GM19452 (cell line): ENCODE results near the gene MOSMO.
"Not testable (repeated sequence)": the region's sequence is repeated elsewhere in the genome, so short reads cannot be mapped to it uniquely, and the experiment has no call there.

Source experiments
- ATAC-seq: cut with Tn5 transposase; IDR thresholded peaks from one replicate; pipeline ENCODE4 v1.9.1; 2021; ENCODE audit not compliant: unreplicated experiment

Gene MOSMO

DNA sequence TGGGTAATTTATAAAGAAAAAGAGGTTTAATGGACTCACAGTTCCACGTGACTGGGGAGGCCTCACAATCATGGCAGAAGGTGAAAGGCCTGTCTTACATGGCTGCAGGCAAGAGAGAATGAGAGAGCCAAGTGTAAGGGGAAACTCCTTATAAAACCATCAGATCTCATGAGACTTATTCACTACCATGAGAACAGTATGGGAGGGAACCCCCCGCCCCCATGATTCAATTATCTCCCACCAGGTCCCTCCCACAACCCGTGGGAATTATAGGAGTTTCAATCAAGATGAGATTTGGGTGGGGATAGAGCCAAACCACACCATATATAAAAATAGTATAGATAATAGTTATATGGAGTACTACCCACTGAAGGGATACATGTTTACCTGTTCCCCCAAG is 36.0 kb downstream of the MOSMO start:
- ATAC-seq = not testable (repeated sequence)

DNA sequence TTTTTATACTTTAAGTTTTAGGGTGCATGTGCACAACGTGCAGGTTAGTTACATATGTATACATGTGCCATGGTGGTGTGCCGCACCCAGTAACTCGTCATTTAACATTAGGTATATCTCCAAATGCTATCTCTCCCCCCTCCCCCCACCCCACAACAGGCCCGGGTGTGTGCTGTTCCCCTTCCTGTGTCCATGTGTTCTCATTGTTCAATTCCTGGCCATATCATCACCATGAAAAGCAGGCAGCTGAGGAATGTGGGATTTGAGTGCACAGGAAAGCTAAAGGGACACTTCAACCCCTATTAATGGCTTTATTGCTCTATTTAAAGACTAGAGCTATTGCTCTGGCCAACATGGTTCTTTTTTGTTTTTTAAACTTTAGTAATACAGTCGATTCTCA is 38.0 kb downstream of the MOSMO start:
- not testable (repeated sequence) for ATAC-seq

DNA sequence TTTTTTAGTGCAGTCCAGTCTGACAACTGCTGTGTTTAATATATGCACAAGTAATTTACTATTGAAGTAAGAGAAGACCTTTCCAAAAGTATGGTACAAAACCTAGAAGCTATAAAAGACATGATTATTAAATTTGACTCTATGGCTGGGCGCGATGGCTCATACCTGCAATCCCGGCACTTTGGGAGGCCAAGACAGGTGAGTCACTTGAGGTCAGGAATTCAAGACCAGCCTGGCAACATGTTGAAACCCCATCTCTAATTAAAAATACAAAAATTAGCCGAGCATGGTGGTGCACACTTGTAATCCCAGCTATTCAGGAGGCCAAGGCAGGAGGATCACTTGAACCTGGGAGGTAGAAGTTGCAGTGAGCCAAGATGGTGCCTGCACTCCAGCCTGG is 43.1 kb downstream of the MOSMO start:
- ATAC-seq = no peak

DNA sequence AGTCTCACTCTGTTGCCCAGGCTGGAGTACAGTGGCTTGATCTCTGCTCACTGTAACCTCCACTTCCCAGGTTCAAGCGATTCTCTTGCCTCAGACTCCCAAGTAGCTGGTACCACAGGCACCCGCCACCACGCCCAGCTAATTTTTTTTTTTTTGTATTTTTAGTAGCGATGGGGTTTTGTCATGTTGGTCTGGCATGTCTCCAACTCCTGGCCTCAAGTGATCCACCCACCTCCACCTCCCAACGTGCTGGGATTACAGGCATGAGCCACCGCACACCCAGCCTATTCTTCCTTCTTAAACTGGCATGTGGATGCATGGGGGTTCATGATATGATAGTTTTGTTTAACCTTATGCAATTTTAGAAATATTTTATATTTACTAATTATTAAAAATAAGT is 45.1 kb downstream of the MOSMO start:
- no peak for ATAC-seq

DNA sequence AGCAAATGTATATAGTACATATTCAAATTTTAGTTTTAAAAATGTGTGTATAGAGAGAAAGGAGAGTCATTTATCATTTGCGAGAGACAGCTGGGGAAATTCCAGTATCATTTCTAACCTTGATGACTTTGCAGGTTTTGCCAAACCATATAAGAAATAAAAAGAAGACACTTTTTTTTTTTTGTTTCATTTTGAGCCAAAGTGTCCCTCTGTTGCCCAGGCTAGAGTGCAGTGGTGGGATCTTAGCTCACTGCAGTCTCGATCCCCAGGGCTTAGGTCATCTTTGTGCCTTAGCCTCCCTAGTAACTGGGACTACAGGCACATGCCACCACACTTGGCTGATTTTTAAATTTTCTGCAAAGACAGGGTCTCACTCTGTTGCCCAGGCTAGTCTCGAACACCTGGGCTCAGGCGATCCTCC is 46.0 kb downstream of the MOSMO start:
- ATAC-seq = no peak

DNA sequence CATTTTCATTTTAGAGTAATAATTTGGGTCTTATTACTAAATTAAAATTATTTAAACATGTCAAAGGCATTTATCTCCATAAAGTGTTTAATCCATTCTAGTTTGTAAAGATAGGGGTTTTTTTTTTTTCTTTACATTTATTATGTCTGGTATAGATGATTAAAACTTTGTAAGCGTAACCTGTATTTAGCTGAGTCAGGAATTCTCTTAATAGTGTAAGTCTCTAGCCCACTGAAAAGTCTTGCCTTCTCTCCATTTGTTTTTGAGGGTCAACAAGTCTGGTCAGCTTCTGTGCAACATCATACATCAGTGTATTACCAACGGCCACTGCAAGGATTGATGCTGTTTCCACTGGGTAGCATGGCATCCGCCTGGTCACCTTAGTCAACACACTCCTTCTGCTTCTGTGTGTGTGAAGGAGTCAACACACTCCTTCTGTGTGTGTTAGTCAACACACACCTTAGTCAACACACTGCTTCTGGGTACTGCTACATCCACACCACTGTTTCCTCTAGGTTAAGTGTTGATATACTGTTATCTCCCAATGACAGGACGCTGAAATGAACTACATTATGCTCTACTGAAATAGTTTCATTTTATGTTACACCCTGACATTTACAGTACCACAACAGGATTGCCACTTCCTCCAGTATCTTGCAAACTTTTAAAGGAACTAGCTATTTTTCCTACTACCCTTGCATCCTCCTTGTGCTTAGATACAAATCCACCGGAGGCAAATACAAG is 47.1 kb downstream of the MOSMO start:
- no peak for ATAC-seq

DNA sequence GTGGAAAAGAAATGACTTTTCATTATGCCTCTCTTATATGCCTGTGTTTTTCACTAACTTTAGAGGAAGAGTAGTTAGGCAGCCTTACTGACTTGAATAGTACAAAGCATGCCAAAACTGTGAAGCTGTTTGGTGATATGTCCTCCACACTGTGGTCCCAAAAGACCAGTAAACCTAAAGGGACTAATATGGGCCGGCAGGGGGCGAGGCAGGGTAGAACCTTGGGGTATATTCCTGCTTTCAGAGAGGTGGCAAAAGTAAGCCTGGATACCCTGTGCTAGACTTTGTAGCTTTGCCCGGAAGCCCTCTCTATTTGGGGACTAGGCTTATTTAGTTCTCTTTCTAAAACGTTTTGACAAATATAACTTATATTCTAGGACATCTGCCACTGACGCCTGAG is 48.0 kb downstream of the MOSMO start:
- ATAC-seq = no peak

DNA sequence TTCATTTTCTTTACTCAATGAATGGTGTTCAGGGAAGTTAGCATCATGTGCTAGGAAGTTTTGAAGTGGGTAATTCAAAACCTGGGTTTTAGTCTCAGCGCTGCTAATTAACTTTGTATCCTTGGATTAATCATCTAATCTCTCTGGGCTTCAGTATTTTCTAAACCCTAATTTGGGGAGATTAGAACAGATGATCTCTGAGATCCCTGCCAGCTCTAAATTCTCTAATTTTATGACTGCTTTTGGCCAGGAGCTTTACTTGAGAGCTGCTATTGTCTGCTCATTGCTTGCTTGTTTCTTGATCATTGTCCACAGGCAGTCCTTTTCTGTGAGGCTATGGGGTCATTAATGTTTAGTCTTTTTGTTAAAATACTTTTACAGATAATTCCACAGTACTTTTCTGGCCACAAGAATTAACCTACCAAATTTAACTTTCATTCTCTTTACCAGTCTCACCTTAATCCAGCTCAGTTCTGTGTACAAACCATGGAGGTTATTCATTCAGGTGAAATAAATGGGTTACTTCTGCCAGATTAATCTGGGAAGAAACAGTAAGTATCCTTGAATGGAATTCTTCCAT is 56.1 kb downstream of the MOSMO start:
- no peak for ATAC-seq

DNA sequence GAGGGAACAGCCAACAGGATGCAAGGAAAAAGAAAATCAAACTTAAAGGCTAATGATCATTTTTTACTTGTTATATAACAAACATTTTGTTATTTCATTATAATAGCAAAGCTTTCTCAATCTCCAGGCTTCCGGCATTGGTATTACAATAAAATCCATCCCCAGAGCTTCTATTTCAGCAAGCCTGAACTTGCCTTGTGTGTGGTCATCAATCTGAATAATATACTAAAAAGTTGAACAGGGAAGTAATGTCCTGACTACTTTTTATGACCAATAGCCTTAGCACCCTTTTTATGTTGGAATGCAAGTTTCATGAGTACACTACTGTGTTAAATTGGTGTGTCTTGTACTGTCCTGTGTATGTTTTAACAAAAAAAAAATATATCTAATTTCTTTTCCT is 57.3 kb downstream of the MOSMO start:
- ATAC-seq = no peak

DNA sequence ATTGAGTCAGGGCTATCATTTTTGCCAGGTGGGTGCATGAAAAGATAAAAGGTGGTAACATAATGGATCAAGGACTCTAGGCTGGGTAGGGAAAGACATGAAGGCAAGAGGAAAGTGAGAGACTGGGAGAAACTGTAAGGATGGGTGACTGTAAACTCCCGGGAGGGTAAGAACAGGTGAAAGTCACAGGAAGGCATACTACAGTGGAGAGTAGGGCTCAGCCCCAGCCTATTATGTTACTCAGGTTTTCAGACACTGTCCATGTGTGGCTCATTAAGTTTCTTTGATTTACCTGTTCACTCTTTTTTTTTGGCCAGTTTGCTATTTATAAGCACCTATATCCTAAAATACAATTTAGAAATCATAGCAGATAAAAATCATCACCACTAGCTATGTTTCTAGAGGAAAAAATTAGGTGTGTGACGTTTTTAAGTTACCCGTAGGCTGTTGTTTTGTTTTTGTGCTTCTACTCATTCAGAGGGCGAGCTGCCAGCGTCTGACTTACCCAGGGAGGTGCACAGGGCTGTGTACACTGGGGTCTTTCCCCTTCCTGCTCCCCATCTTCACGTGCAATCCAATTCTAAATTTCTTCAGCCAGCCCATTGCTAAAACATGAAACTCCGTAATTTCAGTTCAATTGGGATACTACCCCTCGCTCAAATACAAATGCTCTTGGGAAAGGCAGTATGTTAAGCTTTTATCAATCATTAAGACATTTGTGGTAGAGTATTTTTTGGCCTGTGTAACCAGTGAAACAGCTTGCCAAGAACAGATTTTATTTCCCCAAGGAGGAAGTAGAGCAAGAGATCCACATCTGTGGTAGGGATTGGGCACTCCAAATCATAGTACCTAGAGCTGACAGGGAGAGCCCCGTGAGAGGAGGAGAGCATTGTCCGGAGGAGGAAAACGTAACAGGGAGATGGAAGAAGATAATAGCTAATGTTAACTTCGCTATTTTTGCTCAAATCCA is 62.7 kb downstream of the MOSMO start:
- ATAC-seq = no peak

DNA sequence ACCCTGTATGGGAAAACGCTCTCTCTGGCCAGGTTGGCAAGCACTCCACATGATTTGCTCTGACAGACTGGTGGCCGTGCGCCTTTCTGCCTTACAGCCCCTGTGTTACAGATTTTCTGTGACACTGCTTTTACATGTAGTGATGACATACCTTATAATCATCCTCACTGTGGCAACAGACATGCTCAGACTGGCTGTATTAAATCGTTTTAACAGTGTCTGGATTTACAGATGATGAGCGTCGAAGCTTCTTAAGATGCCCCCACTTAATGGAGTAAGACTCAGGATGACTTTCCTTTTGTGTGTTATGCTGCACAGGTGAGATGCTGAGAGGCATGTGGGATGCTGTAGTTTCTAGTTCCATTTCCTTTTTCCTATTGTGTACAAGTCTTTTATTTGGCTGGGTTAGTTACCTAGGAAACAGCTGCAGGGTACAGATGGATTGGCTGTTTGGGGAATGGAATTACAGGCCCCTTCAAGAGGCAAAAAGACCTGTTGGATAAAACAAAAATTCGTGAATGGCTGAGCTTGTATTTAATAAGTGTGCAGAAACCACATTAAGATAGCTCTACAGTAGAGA is 63.5 kb downstream of the MOSMO start:
- ATAC-seq = no peak

DNA sequence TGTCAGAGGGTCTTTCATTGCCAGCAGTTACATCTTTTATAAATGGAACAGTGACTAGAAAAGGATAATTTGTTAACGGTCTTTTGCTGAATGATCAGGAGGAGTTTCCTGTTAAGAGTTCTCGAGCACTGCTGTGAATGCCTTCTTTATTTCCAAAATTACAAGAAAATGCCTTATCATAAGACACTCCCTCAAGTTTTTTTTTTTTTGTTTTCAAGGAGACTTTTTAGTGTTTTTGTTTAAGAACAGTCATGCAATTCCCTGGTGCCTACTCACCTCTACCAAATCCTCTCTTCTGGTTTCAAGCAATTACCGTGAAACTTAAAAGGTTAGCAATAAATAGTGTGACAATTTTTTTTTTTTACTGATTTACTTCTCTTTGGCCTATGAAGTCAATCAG is 65.4 kb downstream of the MOSMO start:
- no peak for ATAC-seq

DNA sequence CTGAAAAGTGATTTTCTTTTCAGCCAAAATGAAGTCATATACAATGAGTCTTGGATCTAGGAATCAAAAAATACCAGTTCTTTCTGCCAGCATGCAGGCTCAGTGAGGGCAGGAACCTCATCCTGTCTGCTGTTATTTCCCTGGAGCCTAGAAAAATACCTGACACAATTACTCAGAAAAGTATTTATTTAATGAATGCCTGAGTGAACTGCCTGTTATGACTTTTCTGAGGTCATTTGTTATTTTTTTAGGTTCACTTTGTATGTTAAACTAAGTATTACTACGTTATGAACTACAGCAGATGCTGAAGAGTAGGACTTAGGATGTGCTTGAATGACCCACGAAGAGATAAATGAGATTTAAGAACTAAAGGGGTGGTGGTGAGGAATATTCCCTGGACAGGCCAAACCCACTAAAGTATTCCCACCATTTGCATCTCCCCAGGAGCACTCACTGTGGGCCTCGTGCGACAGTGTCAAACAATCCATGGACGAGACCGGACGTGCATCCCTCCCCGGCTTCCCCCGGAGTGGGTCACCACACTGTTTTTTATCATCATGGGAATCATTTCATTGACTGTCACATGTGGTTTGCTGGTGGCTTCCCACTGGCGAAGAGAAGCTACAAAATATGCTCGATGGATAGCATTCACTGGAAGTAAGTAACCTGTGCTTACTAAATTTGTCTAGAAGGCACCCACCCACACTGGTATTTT is 67.3 kb downstream of the MOSMO start:
- no peak for ATAC-seq

DNA sequence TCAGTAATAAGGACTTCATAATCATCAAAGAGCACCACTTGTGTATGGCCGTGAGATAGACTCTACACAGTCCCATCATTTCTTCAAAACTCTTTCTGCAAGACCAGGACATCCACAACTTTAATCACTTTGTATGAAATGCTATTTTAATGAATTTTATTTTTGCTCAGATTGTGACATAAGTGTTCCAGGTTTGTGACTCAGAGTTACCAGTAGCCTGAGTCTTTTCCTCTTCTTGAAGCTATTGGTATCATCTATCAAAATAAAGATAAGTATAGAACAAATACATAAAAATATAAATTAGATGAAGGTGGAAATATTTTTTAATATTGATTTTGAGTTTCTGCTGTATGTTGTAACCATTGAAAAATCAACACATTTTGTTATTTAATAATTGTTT is 67.9 kb downstream of the MOSMO start:
- no peak for ATAC-seq

DNA sequence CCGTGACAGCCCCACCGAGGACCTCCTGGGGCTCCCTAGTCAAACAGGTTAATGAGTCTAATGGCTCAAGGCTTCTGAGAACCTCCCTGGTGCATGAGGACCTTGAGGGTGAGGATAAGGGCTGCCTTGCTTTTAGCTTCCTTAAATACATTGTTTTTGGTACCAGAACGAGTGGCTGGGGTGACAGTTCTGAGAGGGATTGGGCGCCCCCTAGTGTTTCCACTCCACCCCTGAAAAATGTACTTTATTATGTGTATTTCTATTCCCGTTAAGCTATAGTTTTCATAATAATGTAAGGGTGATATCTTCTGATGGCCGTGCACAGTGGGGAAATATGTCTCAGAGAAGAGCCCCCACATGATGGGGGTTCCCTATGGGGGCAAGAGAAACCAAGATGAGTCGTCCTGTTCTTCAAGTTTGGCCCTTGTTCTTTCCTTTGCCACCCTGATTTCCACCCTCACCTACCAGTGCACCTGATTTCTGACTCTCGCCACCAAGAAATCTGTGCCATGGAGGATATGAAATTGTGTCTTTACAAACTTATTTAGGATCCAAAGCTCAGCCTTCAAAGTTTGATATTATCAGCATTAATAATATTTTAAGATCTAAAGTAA is 69.9 kb downstream of the MOSMO start:
- no peak for ATAC-seq

DNA sequence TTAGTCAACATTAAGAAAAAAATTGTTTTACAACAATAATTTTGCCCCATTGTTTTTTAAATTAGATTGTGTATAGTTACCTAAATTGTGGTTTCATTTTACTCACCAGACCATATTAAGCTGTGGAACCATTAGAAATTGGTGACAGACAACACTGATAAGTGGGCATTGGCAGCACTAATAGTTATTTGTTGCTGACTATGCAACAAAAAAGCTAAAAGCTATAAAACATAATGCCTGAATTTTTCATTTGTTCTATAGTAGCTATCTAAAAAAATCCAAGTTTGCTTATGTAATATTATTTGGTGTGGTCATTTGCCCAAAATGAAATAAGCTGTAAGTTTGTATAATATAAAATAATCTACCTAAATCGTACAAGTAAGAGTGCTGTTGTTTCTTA is 70.7 kb downstream of the MOSMO start:
- ATAC-seq = no peak

DNA sequence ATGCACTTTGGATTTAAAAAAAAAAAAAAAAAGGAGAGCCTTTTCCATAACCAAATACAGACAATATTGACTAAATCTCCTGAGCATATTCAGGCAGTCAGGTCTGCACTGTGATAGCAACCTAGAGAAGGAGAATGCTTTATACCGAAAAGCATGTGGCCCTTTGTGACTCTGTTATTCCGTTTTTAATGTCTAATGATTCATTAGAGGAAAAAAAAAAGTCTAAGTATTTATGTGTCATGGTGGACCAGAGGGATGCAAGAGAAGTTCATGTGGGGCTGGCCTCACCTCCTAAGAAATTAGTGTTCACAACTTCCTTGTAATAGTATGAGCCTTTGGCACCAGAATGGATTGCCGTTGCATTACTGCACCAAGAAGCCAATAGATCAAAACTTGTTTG is 73.1 kb downstream of the MOSMO start:
- ATAC-seq = no peak

DNA sequence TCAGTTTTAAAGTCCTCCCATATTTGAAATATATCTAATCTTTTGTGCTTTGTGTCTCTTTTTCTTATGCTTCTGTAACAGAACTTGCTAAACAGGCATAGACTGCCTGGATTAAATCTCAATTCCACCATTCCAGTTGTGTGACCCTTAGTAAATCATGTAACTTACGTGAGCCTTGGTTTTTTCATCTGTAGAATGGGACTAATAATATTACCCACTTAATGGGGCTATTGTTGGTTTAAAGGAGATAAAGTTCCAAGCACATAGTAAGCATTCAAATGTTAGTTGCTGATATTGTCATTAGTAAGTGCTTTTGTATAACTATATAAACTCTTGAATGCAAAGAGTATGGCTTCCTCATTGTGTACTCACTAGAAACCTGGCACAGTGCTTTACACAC is 78.5 kb downstream of the MOSMO start:
- ATAC-seq = no peak

DNA sequence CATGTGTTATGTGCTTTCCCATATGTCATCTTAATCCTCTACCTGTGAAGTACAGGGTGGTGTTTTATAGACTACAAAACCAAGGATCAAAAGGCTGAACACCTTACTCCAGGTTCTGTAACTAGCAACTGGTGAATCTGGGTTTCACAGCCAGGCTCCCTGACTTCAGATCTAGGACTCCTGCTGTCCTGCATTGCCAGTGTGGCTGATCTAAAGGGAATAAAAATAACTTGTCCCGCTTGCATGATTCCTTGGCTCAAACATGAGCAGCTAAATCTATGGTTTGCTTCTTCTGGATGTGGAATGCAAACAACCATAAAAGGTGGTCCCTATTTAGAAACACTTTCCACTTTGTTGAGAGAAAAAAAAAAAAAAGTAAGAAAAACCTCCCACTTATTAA is 80.7 kb downstream of the MOSMO start:
- ATAC-seq = no peak

DNA sequence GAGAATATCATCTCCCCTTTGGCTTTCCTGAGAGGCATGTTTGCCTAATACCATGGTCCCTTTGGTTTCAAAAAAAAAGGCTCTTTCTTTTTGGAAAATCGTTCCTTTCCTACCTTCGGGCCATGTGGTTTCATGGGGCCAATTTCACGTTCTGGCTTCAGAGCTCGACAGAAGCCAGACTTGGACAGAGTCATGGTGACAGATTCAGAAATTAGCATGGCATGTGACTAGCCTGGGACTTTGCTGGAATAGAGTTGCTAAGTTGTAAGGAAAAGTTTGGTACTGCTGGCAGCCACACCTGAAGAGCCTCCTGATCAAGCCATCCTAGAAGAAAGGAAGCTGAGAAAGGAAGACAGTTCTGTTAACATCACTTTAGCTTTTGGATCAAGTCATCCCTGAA is 82.0 kb downstream of the MOSMO start:
- no peak for ATAC-seq
